IMR-90 (cell line): ENCODE data around the gene MIER1. TPM values are rescaled to one million over a fixed set of nuclear protein-coding genes. Genes with fewer than 3 reads are reported as not detected.
"Not testable (repeated sequence)": the region's sequence is repeated elsewhere in the genome, so short reads cannot be mapped to it uniquely, and the experiment has no call there.

ENCODE experiments used
- ATAC-seq: fragments of 200-7000 bp; cut with Tn5 transposase; 2 replicates; pipeline ENCODE4 v1.9.1; 2020; ENCODE audit warnings: low read depth, mild to moderate bottlenecking, moderate library complexity
- BruUV-seq: library from RNA; stranded (reverse); fragments of 400-500 nt; replicated peaks from 2 replicates; lab custom pipeline; 2021; lab: Mats Ljungman, UMichigan
- CTCF ChIA-PET: fragments of 300-600 bp; formaldehyde crosslinking; extraction: SDS; loops from one replicate; lab custom pipeline; 2021; ENCODE audit warnings: antibody characterized with exemption; lab: Yijun Ruan, JAX
- POLR2A ChIA-PET: fragments of 300-600 bp; sonication (Branson Sonifier 250); formaldehyde crosslinking; loops from one replicate; lab custom pipeline; 2022; ENCODE audit warnings: antibody characterized with exemption; ENCODE audit not compliant: unreplicated experiment; lab: Charles Lee
- DNase-seq: peaks from one replicate; pipeline ENCODE4 v3.0.0; 2013
- H2AFZ ChIP-seq: replicated peaks from 2 replicates; pipeline ENCODE3; 2013; ENCODE audit warnings: low read length, mild to moderate bottlenecking; ENCODE audit not compliant: poor library complexity
- H2AK5ac ChIP-seq: 2 replicates; pipeline ENCODE4 v1.6.1; 2013; ENCODE audit warnings: low read depth, low read length, inconsistent platforms
- H2AK9ac ChIP-seq: replicated peaks from 2 replicates; pipeline ENCODE3; 2013; ENCODE audit warnings: mild to moderate bottlenecking, low read depth, low read length, moderate library complexity; ENCODE audit not compliant: poor library complexity
- H2BK120ac ChIP-seq: 2 replicates; pipeline ENCODE4 v1.6.1; 2013; ENCODE audit warnings: low read depth, low read length, inconsistent platforms
- H2BK15ac ChIP-seq: 3 replicates; pipeline ENCODE4 v1.6.1; 2013; ENCODE audit warnings: low read depth, low read length, inconsistent platforms
- H2BK20ac ChIP-seq: 2 replicates; pipeline ENCODE4 v1.6.1; 2013; ENCODE audit warnings: low read depth, mild to moderate bottlenecking, inconsistent platforms, low read length, moderate library complexity
- H2BK5ac ChIP-seq: 2 replicates; pipeline ENCODE4 v1.6.1; 2013; ENCODE audit warnings: mild to moderate bottlenecking, low read depth, low read length, inconsistent platforms; ENCODE audit not compliant: poor library complexity, severe bottlenecking
- H3K14ac ChIP-seq: replicated peaks from 2 replicates; pipeline ENCODE4 v1.6.1; 2013; ENCODE audit warnings: low read depth, low read length, inconsistent platforms
- H3K18ac ChIP-seq: 2 replicates; pipeline ENCODE4 v1.6.1; 2013; ENCODE audit warnings: low read depth, low read length, control low read depth
- H3K23ac ChIP-seq: 2 replicates; pipeline ENCODE4 v1.6.1; 2013; ENCODE audit warnings: low read depth, low read length, inconsistent platforms
- H3K27ac ChIP-seq: 2 replicates; pipeline ENCODE4 v1.5.1; 2013; ENCODE audit warnings: mild to moderate bottlenecking, control low read depth, low read length; ENCODE audit not compliant: insufficient read depth
- H3K27me3 ChIP-seq: 2 replicates; pipeline ENCODE4 v1.6.1; 2013; ENCODE audit warnings: low read length; ENCODE audit not compliant: control insufficient read depth, insufficient read depth
- H3K36me3 ChIP-seq: 2 replicates; pipeline ENCODE4 v1.6.1; 2013; ENCODE audit warnings: low read length, mixed read lengths; ENCODE audit not compliant: control insufficient read depth, insufficient read depth
- H3K4ac ChIP-seq: 2 replicates; pipeline ENCODE4 v1.6.1; 2013; ENCODE audit warnings: low read depth, low read length, inconsistent platforms
- H3K4me1 ChIP-seq: 2 replicates; pipeline ENCODE4 v1.6.1; 2013; ENCODE audit warnings: low read length, mixed read lengths; ENCODE audit not compliant: control insufficient read depth, insufficient read depth
- H3K4me2 ChIP-seq: 2 replicates; pipeline ENCODE4 v1.6.1; 2013; ENCODE audit warnings: low read depth, mild to moderate bottlenecking, control low read depth, low read length, moderate library complexity
- H3K4me3 ChIP-seq: 2 replicates; pipeline ENCODE4 v1.5.1; 2013; ENCODE audit warnings: low read depth, mild to moderate bottlenecking, control low read depth, low read length, moderate library complexity; ENCODE audit not compliant: insufficient read depth
- H3K56ac ChIP-seq: 2 replicates; pipeline ENCODE4 v1.6.1; 2013; ENCODE audit warnings: low read length, inconsistent platforms; ENCODE audit not compliant: insufficient read depth; ENCODE audit errors: extremely low read depth
- H3K79me1 ChIP-seq, 2 experiments: 2 replicates each; pipeline ENCODE4 v1.6.1; 2013; ENCODE audit warnings: low read length in 2 of 2, inconsistent platforms in 1 of 2, low read depth in 1 of 2
- H3K9ac ChIP-seq: 2 replicates; pipeline ENCODE4 v1.6.1; 2013; ENCODE audit warnings: low read depth, low read length, control low read depth
- H3K9me1 ChIP-seq: 2 replicates; pipeline ENCODE4 v1.6.1; 2013; ENCODE audit warnings: low read length, inconsistent platforms; ENCODE audit not compliant: insufficient read depth
- H3K9me3 ChIP-seq: 2 replicates; pipeline ENCODE4 v1.6.1; 2013; ENCODE audit warnings: low read length; ENCODE audit not compliant: control insufficient read depth, insufficient read depth
- H4K20me1 ChIP-seq: 2 replicates; pipeline ENCODE4 v1.6.1; 2013; ENCODE audit warnings: low read length, inconsistent platforms; ENCODE audit not compliant: insufficient read depth
- H4K5ac ChIP-seq: 2 replicates; pipeline ENCODE4 v1.6.1; 2013; ENCODE audit warnings: mild to moderate bottlenecking, low read depth, low read length, control low read depth
- H4K8ac ChIP-seq, 2 experiments: 2 replicates each; pipeline ENCODE4 v1.6.1; 2013; ENCODE audit warnings: low read depth in 2 of 2, low read length in 2 of 2, control low read depth in 1 of 2, inconsistent platforms in 1 of 2
- H4K91ac ChIP-seq: 2 replicates; pipeline ENCODE4 v1.6.1; 2013; ENCODE audit warnings: low read depth, low read length, inconsistent platforms; ENCODE audit not compliant: insufficient read depth
- WGBS, 2 experiments: methylation state at CpG; one replicate each; pipeline versions ENCODE4 v1.1.5 to v1.1.7; 2013; ENCODE audit warnings: missing lambda C conversion rate in 2 of 2; ENCODE audit not compliant: insufficient read length in 1 of 2; ENCODE audit errors: extremely low coverage in 2 of 2; 5-methylcytosine and 5-hydroxymethylcytosine counted together
- dilution Hi-C: fragments of 300-500 bp; cut with HindIII; formaldehyde crosslinking; loops from one replicate; pipeline ENCODE4 v1.14.3; 2018; ENCODE audit warnings: low sequenced_read_pairs; ENCODE audit not compliant: unreplicated experiment
- in situ Hi-C: fragments of 300-500 bp; cut with MboI; formaldehyde crosslinking; loops from 3 replicates; pipeline ENCODE4 v1.14.3; 2019; ENCODE audit warnings: low sequenced_read_pairs, inconsistent platforms, mixed read lengths
- intact Hi-C: fragments of 100-400 bp; cut with micrococcal nuclease; formaldehyde crosslinking; loops from 2 replicates; pipeline ENCODE4 v1.10.0; 2022
- polyA plus RNA-seq, 3 experiments: library from polyadenylated mRNA; depleted of rRNA; stranded (reverse); fragments of >200 nt; gene quantifications; 2 replicates each; pipeline ENCODE4 v1.2.3, GENCODE V29; 2012; ENCODE audit warnings: low replicate concordance in 1 of 3
- total RNA-seq: library from RNA; depleted of rRNA; stranded (reverse); fragments of >200 nt; gene quantifications from 2 replicates; pipeline ENCODE4 v1.2.3, GENCODE V29; 2012

Gene MIER1
- total and polyA plus RNA-seq, 2 of the 4 experiments (the other 2 are of a cell fraction) = 5.0 to 11.5 TPM

GRCh38 chr1:66979621-66980020 lies 54.8 kb downstream of the MIER1 start:
- POLR2A ChIA-PET, H2AK9ac ChIP-seq: not testable (repeated sequence)
- CTCF ChIA-PET = interaction anchor here (0.6 to 1.3 kb wide), 2 partner anchors 35 to 170 kb away, joined by 4 read pairs; no protein-coding TSS in a partner anchor

More at GRCh38 chr1:66979621-66980020, 54.8 kb downstream of the MIER1 start:
- H3K27ac ChIP-seq, H2BK120ac ChIP-seq, H2AFZ ChIP-seq, H2BK15ac ChIP-seq, H2BK5ac ChIP-seq, BruUV-seq, H3K4me3 ChIP-seq, DNase-seq, in situ Hi-C loops, H2BK20ac ChIP-seq, H3K4ac ChIP-seq, H3K23ac ChIP-seq, H3K18ac ChIP-seq, ATAC-seq, H2AK5ac ChIP-seq, H4K5ac ChIP-seq, H3K4me2 ChIP-seq, H3K9me1 ChIP-seq, H3K14ac ChIP-seq, H4K91ac ChIP-seq, H3K56ac ChIP-seq, H4K8ac ChIP-seq, H4K20me1 ChIP-seq, H3K9ac ChIP-seq, H3K4me1 ChIP-seq, dilution Hi-C loops, H3K27me3 ChIP-seq, H3K9me3 ChIP-seq: not testable (repeated sequence)
- Histone ChIP-seq H3K79me1 (peaks cover 0 to 14% of the 10 kb centered on the region in 2 experiments; a peak in 3 of 4 replicates), H3K36me3 (peaks cover 15% of the 10 kb centered on the region)
- no CpG with 5 or more reads among the region's 11 CpGs for WGBS, 2 experiments
- intact Hi-C loops = loop anchor here (5.0 kb wide), 1 partner anchor 212 kb away; no protein-coding TSS in a partner anchor
